GM19193 (cell line): ENCODE measurements around the gene GPR15.

Experiments used
- POLR2A ChIP-seq: IDR thresholded peaks from 4 replicates; pipeline ENCODE4 v1.6.1; 2011; ENCODE audit not compliant: insufficient read depth, insufficient read length; ENCODE audit errors: extremely low read depth

GPR15 gene

DNA sequence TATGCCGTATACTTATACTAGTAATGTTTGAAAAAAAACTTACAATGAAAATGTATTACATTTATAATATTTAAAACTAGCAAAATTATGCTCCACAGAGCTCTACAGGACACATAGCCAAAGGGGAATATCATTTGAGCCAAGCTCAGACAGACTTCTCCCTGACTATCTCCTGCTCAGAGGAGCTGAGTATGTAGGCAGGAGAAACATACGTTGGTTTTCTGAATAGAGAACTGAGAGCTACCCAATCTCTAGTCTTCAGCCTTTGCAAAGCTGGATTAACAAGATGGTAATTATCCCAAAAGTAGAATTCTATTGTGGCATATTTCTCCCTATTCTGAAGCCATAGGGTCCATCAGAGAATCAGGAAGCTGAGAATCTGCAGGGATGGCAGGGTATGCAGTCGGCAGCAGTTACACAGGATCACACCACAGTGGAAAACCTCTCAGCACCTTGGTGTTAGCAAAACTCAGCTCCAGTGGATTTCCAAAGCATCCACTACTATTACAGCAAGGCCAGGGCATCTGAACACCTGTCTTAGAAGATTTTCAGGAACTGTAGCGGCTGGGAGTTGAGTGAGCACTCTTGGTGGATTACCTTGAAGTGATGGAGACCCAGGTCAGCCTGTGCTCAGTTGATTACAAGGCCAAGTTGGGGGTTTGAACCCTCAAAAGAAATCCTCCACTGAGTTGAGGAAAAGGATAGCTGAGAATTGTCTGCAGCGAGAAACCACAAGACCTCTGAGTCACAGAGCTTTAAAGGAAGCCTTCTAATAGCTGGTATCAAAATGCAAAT, 30.1 kb downstream of the GPR15 start:
- TF ChIP-seq POLR2A, result peak; percentile 42

DNA sequence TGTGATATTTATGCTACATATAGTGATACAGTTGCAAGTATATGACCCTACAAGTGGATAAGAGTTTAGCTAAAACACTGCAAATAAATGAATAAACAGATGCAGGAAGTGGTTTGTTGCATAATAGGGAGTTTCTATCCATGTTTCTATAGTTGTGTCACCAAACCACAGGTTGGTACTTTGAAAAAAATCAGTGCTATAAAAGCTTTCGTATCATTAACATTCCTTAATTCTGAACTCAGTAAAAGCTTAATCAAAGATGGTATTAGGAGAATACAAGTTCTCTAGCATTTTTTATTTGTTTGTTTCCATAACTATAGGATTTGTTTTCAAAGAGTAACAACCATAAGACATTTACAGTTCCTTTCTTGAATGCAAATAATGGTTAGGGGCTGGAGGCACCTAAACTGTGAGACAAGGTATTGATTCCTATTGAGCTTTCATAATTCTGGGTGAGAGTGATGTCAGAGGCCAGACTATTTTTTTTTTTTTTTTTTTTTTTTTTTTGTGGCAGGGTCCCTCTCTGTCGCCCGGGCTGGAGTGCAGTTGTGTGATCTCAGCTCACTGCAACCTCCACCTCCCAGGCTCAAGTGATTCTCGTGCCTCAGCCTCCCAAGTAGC, 32.0 kb downstream of the GPR15 start:
- no peak for TF ChIP-seq POLR2A

DNA sequence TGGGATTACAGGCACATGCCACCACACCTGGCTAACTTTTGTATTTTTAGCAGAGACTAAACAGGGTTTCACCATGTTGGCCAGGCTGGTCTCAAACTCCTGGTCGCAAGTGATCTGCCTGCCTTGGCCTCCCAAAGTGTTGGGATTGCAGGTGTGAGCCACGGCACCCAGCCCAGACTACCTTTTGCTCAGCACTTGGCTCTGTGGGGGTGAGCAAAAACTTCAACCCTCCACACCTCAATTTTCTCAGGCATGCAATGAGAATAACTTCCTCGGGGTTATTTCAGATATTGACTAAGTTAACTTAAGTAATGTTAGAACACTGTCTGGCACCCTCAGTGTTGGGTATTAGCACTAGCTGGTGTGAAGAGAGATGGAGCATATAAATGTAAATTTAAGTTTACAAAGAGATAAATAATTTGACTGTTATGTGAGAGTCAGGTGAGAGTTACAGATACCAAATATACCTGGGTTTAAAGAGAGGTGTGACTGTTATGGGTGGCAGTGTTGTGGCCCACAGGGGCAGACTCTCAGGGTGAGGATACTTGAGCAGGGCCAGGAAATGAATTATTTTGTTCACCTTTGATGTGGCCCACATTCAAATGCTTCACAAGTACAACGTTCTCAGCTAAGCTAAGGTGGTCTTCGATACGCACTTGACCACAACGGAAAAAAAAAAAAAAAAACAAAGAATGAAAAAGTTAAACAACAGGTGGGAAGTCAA, 32.7 kb downstream of the GPR15 start:
- peak; percentile 29 for TF ChIP-seq POLR2A

DNA sequence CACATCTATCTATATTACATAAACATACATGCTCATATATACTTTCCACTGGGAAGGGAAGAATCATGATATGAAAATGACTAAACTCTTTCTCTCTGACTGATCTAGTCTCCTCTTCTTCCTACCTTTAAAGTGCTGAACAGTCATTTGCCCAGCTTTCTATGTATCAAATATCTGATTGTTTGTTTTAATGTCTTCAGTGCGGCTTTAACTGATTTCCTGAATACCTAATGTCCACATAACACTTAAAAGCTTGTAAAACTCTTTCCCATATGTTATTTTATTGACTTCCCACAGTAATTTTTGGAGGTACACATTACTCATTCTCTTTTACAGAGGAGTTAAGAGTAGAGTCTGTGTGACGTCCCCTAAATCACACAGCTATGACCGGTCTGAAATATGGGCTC, 33.5 kb downstream of the GPR15 start:
- TF ChIP-seq POLR2A, result no peak

DNA sequence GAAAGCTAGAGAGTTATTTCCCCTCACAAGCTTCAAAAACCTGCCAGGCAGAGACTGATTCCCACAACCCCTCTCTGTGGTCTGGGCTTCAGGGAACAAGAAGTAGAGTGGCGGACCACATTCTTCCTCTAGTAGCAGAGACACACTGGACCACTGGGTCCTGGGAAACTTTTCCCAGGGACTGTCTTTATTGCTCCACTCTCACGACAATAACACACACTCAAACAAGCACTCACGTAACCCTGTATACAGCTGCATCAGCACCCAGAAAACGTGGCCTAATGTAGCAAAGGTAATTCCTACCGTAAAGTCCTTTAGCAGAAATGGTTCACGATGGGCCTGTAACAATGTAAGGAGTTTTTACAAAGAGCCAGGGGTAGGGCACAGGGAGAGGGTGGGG, 34.1 kb downstream of the GPR15 start:
- TF ChIP-seq POLR2A, result no peak

DNA sequence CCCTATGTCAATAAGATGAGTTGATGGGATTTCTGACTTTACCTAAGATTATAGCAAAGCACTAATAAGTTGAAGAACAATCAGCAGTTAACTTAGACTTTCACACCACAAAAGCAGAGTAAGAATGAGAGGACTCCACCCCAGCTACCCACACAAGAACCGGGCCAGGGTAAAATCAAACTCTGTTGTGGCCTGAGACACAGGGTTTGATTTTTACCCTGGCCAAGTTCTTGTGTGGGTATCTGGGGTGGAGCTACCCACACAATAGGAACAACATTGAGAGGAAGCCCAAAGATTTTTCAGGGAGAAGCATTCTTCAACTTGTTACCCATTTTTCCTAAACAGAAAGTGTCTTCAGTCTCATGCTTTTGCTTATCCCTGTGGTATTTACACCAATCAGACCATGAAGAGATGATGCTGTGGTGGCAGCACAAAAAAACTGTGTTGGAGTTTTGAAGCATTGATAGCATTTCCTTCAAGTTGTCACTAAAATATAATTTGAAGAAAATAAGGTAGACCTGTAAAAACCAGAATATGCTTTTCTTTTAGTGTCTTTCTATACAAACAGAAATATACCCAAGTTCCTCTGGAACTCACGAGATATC, 36.0 kb downstream of the GPR15 start:
- TF ChIP-seq POLR2A, result no peak

DNA sequence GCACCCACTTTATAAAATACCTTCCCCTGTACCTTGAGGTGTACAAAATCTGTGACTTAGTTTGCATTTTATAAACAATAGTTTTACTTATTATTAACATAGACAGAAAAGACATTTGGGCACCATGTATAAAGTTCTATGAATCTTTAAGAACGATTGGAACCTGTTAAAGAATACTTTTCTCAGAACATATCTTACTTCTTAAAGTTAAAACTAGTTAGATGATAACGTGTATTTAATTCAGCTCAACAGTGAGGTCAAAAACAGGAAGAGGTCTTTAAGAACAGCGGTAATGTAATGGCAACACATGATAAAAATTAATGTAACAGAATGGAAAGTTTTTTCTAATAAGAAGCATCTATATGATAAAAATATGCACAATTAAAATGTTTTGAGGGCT, 36.6 kb downstream of the GPR15 start:
- TF ChIP-seq POLR2A, result no peak

DNA sequence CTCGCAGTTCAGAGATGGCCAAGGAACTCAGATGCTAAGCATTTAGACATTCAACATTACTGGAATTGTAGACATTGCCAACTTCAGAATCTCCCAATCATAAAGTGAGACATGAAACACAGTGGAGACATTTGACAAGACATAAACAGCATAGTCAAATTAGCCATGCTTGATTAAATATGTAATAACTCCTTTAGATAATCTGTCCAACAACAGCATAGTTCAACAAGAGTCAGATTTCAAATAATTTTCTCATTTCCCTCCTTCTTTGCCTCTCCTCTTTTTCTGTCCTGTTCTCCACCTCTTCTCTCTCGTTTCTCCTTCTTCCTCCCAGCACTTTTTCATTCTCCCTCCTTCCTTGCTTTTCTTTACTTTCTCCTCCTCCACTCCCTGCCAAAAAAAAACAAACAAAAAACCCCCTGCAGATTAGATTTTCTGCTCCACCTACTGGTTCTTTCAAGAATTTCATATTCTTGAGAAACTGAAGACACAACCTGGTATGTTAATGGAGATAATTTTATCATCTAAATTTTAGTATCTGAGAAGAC, 41.5 kb downstream of the GPR15 start:
- TF ChIP-seq POLR2A, result no peak

DNA sequence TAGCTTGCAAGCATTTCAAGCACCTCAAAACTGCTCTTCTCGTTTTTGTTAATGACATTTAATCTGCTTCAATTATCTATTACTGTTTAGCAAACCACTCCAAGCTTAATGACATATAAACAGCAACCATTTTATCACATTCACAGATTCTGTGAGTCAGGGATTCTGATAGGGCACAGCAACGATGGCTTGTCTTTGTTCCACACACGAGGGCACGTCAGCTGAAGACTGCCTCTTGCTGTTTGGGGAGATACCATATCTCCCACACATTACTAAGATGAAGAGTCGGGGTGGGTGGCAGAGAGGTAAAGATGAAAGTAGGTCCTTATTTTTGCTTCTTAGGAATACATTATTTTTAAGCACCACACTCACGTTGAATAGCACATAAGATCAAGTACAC, 42.4 kb downstream of the GPR15 start:
- TF ChIP-seq POLR2A, result no peak

DNA sequence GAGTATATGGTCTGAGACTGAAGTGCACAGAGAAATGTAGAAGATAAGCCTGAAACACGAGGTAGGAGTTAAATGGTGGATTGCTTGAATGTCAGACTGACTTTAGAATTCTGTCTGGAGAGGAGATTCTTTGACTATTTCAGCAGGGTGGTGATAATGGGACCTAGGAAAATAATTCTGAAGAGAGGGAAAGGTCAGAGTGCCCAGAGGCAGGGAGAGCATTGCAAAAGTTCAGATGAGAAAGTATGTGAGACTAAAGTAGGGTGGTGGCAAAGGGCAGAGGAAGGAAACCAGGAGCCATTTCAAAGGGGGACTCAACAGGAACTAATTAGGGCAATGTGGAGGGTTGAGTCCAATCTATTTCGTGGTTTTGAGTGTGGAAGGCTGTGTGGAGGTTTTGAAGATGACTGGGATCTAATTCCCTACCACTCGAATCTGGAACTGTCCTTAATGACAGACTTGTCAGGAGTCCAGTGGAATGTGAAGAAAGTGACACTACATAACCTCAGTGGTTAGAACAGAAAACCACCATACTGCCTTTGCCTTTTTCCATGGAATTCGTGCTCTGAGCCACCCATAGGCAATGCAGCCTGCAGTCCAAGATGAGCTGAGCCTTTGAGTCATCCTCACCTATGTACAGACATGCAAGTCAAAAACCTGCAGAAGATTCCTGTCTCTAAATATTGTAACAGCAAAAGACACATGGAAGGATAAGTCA, 45.6 kb downstream of the GPR15 start:
- no peak for TF ChIP-seq POLR2A

DNA sequence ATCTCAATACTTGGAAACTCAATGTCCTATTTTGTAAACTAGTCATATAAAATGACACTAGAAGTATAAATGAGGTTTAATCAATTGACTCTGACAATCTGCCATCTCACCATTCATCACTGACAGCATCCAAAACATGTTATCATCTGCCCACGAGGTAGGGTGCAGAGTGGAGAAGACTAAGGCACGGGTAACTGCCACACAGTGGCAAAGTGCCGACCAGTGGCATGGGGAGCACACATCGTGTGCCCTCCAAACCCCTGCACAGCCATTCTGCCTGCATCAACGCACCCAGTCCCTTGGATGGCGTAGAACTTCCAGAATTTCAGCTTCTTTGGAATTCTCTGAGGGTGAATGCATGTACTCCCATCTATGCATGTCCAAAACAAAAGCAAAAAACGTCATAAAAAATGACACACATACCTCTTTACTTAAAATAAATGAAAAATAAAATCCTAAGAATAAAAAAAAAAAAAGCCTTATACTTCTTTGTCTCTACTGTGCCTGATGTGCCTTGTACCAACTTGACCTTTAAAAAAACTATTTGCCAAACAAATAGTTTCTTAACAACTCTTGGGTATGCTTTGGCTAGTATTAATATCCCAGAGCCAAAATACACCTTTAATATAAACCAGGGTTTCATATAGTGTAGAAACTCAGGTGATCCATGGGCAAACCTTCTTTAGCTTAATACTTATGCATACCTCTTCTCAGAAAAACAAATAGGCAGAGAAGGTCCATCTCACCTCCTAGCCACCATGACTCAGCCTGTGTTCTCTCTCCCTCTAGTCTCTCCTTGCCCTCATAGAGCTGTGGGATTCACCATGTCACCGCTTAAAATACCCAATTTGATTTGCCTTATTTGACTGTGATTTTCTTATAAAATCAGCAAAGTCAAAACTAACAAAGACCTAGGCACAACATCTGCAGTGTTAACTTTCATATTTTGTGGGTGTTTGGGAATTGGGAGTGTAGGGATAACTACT, 48.9 kb downstream of the GPR15 start:
- TF ChIP-seq POLR2A, result no peak

DNA sequence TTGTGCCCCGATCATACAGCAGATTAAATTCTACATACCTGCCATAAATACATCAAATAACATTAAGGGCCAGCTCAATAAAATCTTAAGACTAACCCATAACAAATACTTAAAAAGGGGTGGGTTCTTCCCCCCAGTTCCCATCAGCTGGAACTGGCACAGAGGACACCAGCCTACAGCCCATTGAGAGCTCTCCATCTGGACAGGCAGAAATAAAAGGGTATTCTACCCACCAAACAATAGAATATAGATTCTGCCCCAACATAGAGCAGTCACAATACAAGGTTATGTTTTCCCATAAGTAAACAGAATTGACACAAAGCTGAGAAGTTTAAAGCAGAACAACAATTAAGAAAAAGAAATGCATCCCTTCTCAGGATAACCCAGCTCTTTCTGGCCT, 49.7 kb downstream of the GPR15 start:
- TF ChIP-seq POLR2A, result no peak

DNA sequence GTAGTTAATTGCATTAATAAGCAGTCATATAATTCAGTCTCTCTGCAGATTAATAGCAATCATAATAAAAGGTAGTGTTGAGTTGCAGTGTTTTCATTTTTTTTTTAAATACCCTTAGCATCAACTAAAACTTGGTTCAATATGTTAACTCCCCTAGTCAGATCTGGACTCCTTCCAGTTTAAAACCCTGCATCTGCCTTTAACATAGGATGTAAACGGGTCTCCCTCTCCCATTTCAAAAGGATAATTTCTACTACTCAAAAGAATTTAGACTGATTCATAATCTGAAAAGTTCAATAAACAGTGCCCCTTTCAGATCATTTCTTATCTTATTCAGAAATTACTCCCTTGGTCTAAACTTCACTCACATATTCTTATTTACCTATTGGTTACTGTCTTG, 50.3 kb downstream of the GPR15 start:
- no peak for TF ChIP-seq POLR2A
